Breast epithelium (tissue), 3 donors: Measurements from ENCODE around the gene HRH2.

Experiments
- POLR2A ChIP-seq: fragments of 450-650 bp; IDR thresholded peaks from one replicate; pipeline ENCODE4 v1.6.1; 2016; ENCODE audit warnings: antibody characterized with exemption, mild to moderate bottlenecking, moderate library complexity
- POLR2AphosphoS5 ChIP-seq, 3 donors: sonication (generic); formaldehyde crosslinking; IDR thresholded peaks; one replicate each; pipeline ENCODE4 v1.6.1; 2017; ENCODE audit warnings: antibody characterized with exemption in 3 of 3
- TF ChIP-seq, protein P1 (sequence below), 3 donors: fragments of 450-650 bp; IDR thresholded peaks; one replicate each; pipeline ENCODE4 v1.5.1; 2016 to 2017; ENCODE audit warnings: antibody characterized with exemption in 3 of 3, mild to moderate bottlenecking in 3 of 3, moderate library complexity in 3 of 3

GRCh38 chr5:175697846-175698245 lies 40.0 kb downstream of the HRH2 start:
- TF ChIP-seq, protein P1, sequence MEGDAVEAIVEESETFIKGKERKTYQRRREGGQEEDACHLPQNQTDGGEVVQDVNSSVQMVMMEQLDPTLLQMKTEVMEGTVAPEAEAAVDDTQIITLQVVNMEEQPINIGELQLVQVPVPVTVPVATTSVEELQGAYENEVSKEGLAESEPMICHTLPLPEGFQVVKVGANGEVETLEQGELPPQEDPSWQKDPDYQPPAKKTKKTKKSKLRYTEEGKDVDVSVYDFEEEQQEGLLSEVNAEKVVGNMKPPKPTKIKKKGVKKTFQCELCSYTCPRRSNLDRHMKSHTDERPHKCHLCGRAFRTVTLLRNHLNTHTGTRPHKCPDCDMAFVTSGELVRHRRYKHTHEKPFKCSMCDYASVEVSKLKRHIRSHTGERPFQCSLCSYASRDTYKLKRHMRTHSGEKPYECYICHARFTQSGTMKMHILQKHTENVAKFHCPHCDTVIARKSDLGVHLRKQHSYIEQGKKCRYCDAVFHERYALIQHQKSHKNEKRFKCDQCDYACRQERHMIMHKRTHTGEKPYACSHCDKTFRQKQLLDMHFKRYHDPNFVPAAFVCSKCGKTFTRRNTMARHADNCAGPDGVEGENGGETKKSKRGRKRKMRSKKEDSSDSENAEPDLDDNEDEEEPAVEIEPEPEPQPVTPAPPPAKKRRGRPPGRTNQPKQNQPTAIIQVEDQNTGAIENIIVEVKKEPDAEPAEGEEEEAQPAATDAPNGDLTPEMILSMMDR (IDR thresholded peaks at IDR 0.05): no peak
- TF ChIP-seq POLR2A (no peak), POLR2AphosphoS5 (IDR thresholded peaks at IDR 0.05) (no peak)
